ENCODE measurements around the gene LHFPL3. TPM values are rescaled to one million over a fixed set of nuclear protein-coding genes. Genes with fewer than 3 reads are reported as not detected.

LHFPL3 gene
- total RNA-seq, 1 donor from 2014 or later: 0.30 TPM

DNA sequence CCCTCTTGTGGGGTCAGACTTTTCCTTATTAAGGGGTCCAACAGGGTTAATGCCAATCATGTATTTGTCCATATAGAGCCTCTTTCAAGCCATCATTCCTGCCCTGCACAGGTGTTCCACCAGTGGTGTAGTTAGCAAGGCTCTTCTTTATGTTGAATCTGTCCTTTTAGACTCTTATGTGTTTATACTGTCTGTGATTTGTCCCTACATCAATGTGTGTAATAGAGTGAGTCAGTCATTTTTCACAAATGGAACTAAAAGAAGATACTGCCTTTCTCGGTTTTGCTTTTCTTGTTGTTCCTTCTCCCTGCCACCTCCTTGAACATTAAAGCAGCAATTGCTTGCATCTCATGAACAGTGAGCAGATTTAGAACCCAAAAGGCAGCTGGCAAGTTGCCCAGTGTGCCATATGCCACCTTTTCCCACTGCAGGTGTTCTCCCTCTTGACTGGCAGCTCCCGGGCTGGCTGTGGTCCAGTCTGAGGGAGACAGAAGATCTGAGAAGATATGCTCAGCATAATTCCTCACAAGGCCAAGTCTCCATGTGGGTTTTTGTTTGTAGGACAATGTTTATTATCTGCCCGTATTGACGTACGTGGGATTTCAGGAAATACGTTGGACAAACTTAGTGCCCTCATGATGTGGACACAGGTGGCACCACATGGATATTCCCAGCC is 154.1 kb downstream of the LHFPL3 start:
- Mint-ChIP-seq H3K9me3 (no peaks in the 10 kb centered on the region), H3K36me3 (no peaks in the 10 kb centered on the region), H3K27me3 (ENCODE audit: insufficient read depth, low read depth) (peaks cover 4% of the 10 kb centered on the region), H3K27ac (no peak overlapping the region), H3K4me1 (peaks cover 3% of the 10 kb centered on the region), H3K4me3 (no peak overlapping the region)
- Histone ChIP-seq H3K27me3 (no peaks in the 10 kb centered on the region), H3K9me3 (ENCODE audit: low read depth) (no peaks in the 10 kb centered on the region), H3K4me3 (no peak overlapping the region), H3K79me2 (ENCODE audit: low read depth) (no peaks in the 10 kb centered on the region), H3F3A (ENCODE audit: low read depth) (no peaks in the 10 kb centered on the region), H3K4me2 (no peak overlapping the region), H4K20me1 (ENCODE audit: low read depth) (no peaks in the 10 kb centered on the region), H3K9ac (no peak overlapping the region), H3K27ac (no peak overlapping the region), H2AFZ (replicated peaks) (no peak overlapping the region), H3K36me3 (no peaks in the 10 kb centered on the region), H3K4me1 (no peaks in the 10 kb centered on the region)
- DNase-seq (ENCODE audit: low spot score): no peak
- TF ChIP-seq, protein P1, sequence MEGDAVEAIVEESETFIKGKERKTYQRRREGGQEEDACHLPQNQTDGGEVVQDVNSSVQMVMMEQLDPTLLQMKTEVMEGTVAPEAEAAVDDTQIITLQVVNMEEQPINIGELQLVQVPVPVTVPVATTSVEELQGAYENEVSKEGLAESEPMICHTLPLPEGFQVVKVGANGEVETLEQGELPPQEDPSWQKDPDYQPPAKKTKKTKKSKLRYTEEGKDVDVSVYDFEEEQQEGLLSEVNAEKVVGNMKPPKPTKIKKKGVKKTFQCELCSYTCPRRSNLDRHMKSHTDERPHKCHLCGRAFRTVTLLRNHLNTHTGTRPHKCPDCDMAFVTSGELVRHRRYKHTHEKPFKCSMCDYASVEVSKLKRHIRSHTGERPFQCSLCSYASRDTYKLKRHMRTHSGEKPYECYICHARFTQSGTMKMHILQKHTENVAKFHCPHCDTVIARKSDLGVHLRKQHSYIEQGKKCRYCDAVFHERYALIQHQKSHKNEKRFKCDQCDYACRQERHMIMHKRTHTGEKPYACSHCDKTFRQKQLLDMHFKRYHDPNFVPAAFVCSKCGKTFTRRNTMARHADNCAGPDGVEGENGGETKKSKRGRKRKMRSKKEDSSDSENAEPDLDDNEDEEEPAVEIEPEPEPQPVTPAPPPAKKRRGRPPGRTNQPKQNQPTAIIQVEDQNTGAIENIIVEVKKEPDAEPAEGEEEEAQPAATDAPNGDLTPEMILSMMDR (IDR thresholded peaks at IDR 0.05): no peak
- TF ChIP-seq EZH2 (IDR thresholded peaks at IDR 0.05): no peak
- no peak for TF ChIP-seq EZH2phosphoT487 (IDR thresholded peaks at IDR 0.05)

DNA sequence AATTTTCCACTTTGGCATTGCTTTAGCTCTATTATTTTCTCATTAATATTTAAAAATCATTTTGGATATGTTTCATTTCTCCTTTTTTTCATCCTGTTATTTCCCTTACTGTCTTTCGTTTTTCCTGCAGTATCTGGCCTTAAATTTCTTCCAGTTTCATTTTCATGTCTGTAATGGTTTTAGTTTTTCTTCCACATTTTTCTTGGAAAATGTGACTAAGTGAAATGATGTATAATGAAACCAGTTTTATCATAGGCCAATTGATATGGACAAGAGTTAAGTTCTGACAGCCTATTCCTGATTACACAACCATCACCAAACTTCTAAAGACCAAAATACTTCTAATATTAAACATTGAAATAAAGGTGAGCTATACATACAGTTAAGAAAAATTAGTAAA is 158.5 kb downstream of the LHFPL3 start:
- H3K36me3 ChIP-seq: no peaks in the 10 kb centered on the region
- DNase-seq (ENCODE audit: low spot score): no peak
- no peaks in the 10 kb centered on the region for H3K27me3 ChIP-seq
- H3K79me2 ChIP-seq (ENCODE audit: low read depth): no peaks in the 10 kb centered on the region
- no peak overlapping the region for H3K27ac ChIP-seq
- no peaks in the 10 kb centered on the region for H3K9me3 Mint-ChIP-seq
- H3K4me3 ChIP-seq: no peak overlapping the region
- H3K4me3 Mint-ChIP-seq: no peak overlapping the region
- peaks cover 6% of the 10 kb centered on the region for H3K4me1 Mint-ChIP-seq
- H3K4me1 ChIP-seq: no peaks in the 10 kb centered on the region
- TF ChIP-seq EZH2phosphoT487 (IDR thresholded peaks at IDR 0.05) (no peak), EZH2 (IDR thresholded peaks at IDR 0.05) (no peak)
- TF ChIP-seq, protein P1 (IDR thresholded peaks at IDR 0.05): no peak
- no peaks in the 10 kb centered on the region for H3F3A ChIP-seq (ENCODE audit: low read depth)
- peaks cover under 1% of the 10 kb centered on the region for H3K27me3 Mint-ChIP-seq (ENCODE audit: insufficient read depth, low read depth)
- H3K36me3 Mint-ChIP-seq: no peaks in the 10 kb centered on the region
- no peaks in the 10 kb centered on the region for H4K20me1 ChIP-seq (ENCODE audit: low read depth)
- no peak overlapping the region for H2AFZ ChIP-seq (replicated peaks)
- H3K27ac Mint-ChIP-seq: no peak overlapping the region
- no peak overlapping the region for H3K9ac ChIP-seq
- H3K4me2 ChIP-seq: no peak overlapping the region
- no peaks in the 10 kb centered on the region for H3K9me3 ChIP-seq (ENCODE audit: low read depth)

DNA sequence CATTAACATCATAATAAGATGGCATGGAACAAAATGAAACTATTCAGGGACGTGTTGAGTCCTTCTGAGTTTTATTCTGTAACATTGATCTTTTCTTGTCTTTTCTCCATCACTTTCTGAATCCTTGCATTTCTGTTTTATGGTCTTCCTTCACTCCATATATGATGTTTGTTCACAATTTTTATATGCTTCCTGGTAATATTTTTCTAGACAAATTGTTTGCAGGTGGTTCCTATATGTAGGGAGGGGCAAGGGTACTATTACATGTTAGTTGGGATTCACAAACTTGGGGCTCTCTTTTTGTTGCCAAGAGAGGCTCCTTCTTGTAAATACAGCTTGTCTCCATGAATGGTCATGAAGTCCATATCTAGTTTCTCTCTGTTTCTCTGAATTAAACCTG is 159.2 kb downstream of the LHFPL3 start:
- Histone ChIP-seq H3K4me2 (no peak overlapping the region), H3K4me1 (no peaks in the 10 kb centered on the region), H3K36me3 (no peaks in the 10 kb centered on the region), H3K79me2 (ENCODE audit: low read depth) (no peaks in the 10 kb centered on the region), H3K27me3 (no peaks in the 10 kb centered on the region), H3K9ac (no peak overlapping the region), H3K27ac (no peak overlapping the region), H3K9me3 (ENCODE audit: low read depth) (no peaks in the 10 kb centered on the region), H3F3A (ENCODE audit: low read depth) (no peaks in the 10 kb centered on the region), H4K20me1 (ENCODE audit: low read depth) (no peaks in the 10 kb centered on the region), H3K4me3 (no peak overlapping the region), H2AFZ (replicated peaks) (no peak overlapping the region)
- no peaks in the 10 kb centered on the region for H3K27me3 Mint-ChIP-seq (ENCODE audit: insufficient read depth, low read depth)
- H3K4me3 Mint-ChIP-seq: no peak overlapping the region
- H3K27ac Mint-ChIP-seq: no peak overlapping the region
- no peaks in the 10 kb centered on the region for H3K9me3 Mint-ChIP-seq
- TF ChIP-seq, protein P1 (IDR thresholded peaks at IDR 0.05): no peak
- TF ChIP-seq EZH2 (IDR thresholded peaks at IDR 0.05) (no peak), EZH2phosphoT487 (IDR thresholded peaks at IDR 0.05) (no peak)
- DNase-seq (ENCODE audit: low spot score): no peak
- peaks cover 6% of the 10 kb centered on the region for H3K4me1 Mint-ChIP-seq
- H3K36me3 Mint-ChIP-seq: no peaks in the 10 kb centered on the region
